DOHH2 (cell line): ENCODE data around the gene GRB7.

Source experiments
- CTCF ChIP-seq: fragments of 200-600 bp; sonication (generic); IDR thresholded peaks from one replicate; pipeline ENCODE4 v1.5.1; 2014; ENCODE audit warnings: antibody characterized with exemption, mild to moderate bottlenecking, low read depth, low read length; ENCODE audit not compliant: poor library complexity, severe bottlenecking
- EZH2phosphoT487 ChIP-seq: fragments of 200-600 bp; sonication (generic); IDR thresholded peaks from 2 replicates; pipeline ENCODE4 v1.6.1; 2017; ENCODE audit warnings: borderline replicate concordance, mild to moderate bottlenecking, antibody characterized with exemption, low read length, moderate library complexity, mixed read lengths

GRCh38 chr17:39703913-39704312, 33.8 kb upstream of the GRB7 start:
- no peak for TF ChIP-seq CTCF
- TF ChIP-seq EZH2phosphoT487 = no peak
